GM23338 (cell line): ENCODE data around the gene CCDC73.

Experiments
- CREB1 ChIP-seq: fragments of 250-450 bp; sonication (Bioruptor Pico); IDR thresholded peaks from 2 replicates; pipeline ENCODE4 v1.5.0; 2020; ENCODE audit warnings: low read depth, mild to moderate bottlenecking, moderate library complexity
- EZH2 ChIP-seq: fragments of 200-600 bp; sonication (generic); IDR thresholded peaks from one replicate; pipeline ENCODE4 v1.8.0; 2017; ENCODE audit warnings: antibody characterized with exemption, mild to moderate bottlenecking, low read depth; ENCODE audit not compliant: unreplicated experiment
- EZH2phosphoT487 ChIP-seq: fragments of 200-600 bp; sonication (generic); IDR thresholded peaks from one replicate; pipeline ENCODE4 v1.8.1; 2018; ENCODE audit warnings: antibody characterized with exemption; ENCODE audit not compliant: unreplicated experiment
- JUNB ChIP-seq: IDR thresholded peaks from one replicate; pipeline ENCODE4 v1.6.1; 2016; ENCODE audit warnings: antibody characterized with exemption; ENCODE audit not compliant: unreplicated experiment
- NANOG ChIP-seq: IDR thresholded peaks from 2 replicates; pipeline ENCODE4 v1.6.1; 2016; ENCODE audit warnings: antibody characterized with exemption, borderline replicate concordance
- POLR2AphosphoS5 ChIP-seq: IDR thresholded peaks from 2 replicates; pipeline ENCODE4 v1.6.1; 2016; ENCODE audit warnings: antibody characterized with exemption, low read depth
- STAT1 ChIP-seq: IDR thresholded peaks from one replicate; pipeline ENCODE4 v1.6.1; 2016; ENCODE audit warnings: antibody characterized with exemption; ENCODE audit not compliant: unreplicated experiment
- ZNF114 ChIP-seq: fragments of 250-450 bp; sonication (Bioruptor Pico); IDR thresholded peaks from 2 replicates; pipeline ENCODE4 v1.5.0; 2020; ENCODE audit warnings: mild to moderate bottlenecking, moderate library complexity
- ZNF331 ChIP-seq: fragments of 250-450 bp; sonication (Bioruptor Pico); IDR thresholded peaks from 2 replicates; pipeline ENCODE4 v1.5.0; 2020; ENCODE audit warnings: low read depth, mild to moderate bottlenecking, moderate library complexity
- TF ChIP-seq, protein P1 (sequence below), 2 experiments: fragments of 200-600 bp in 1 of 2; sonication (generic) in 1 of 2; conservative IDR thresholded peaks; 2 replicates each; pipeline versions ENCODE4 v1.5.1 to v1.6.1; 2016 to 2017; ENCODE audit warnings: antibody characterized with exemption in 2 of 2, low read depth in 2 of 2, mild to moderate bottlenecking in 2 of 2, moderate library complexity in 1 of 2
- TF ChIP-seq, protein P2 (sequence below): IDR thresholded peaks from one replicate; pipeline ENCODE4 v1.6.1; 2018; ENCODE audit warnings: antibody characterized with exemption; ENCODE audit not compliant: unreplicated experiment
- TF ChIP-seq, protein P3 (sequence below): IDR thresholded peaks from 2 replicates; pipeline ENCODE4 v1.6.1; 2016; ENCODE audit warnings: antibody characterized with exemption
- TF ChIP-seq, protein P4 (sequence below): fragments of 250-450 bp; sonication (Bioruptor Pico); IDR thresholded peaks from 2 replicates; pipeline ENCODE4 v1.5.0; 2020; ENCODE audit warnings: mild to moderate bottlenecking, moderate library complexity

DNA sequence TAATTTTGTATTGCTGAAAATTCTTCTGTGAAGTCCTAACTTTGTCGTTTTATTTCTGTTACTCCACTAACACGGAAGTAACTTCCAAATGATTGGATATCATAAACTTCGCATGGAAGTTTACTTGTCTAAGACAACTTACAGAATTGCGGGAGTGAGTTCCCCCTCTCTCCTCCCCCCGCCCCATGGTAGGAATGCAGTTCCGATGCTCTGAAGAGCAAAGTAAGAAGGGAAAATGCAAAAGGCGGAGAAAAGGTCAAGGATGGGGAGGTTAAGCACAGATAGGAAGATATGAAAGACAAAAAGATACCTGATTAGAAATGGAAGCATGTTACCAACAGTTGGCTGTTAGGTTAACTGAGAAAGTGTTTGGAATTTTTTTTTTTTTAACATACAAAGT is 209.5 kb downstream of the CCDC73 start:
- TF ChIP-seq, protein P1, sequence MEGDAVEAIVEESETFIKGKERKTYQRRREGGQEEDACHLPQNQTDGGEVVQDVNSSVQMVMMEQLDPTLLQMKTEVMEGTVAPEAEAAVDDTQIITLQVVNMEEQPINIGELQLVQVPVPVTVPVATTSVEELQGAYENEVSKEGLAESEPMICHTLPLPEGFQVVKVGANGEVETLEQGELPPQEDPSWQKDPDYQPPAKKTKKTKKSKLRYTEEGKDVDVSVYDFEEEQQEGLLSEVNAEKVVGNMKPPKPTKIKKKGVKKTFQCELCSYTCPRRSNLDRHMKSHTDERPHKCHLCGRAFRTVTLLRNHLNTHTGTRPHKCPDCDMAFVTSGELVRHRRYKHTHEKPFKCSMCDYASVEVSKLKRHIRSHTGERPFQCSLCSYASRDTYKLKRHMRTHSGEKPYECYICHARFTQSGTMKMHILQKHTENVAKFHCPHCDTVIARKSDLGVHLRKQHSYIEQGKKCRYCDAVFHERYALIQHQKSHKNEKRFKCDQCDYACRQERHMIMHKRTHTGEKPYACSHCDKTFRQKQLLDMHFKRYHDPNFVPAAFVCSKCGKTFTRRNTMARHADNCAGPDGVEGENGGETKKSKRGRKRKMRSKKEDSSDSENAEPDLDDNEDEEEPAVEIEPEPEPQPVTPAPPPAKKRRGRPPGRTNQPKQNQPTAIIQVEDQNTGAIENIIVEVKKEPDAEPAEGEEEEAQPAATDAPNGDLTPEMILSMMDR (conservative IDR thresholded peaks at IDR 0.05; ENCODE audit: low read depth in 2 of 2): no peak
- TF ChIP-seq ZNF114 (CRISPR knock-in tag): no peak
- no peak for TF ChIP-seq EZH2
- TF ChIP-seq POLR2AphosphoS5: no peak
- TF ChIP-seq, protein P2, sequence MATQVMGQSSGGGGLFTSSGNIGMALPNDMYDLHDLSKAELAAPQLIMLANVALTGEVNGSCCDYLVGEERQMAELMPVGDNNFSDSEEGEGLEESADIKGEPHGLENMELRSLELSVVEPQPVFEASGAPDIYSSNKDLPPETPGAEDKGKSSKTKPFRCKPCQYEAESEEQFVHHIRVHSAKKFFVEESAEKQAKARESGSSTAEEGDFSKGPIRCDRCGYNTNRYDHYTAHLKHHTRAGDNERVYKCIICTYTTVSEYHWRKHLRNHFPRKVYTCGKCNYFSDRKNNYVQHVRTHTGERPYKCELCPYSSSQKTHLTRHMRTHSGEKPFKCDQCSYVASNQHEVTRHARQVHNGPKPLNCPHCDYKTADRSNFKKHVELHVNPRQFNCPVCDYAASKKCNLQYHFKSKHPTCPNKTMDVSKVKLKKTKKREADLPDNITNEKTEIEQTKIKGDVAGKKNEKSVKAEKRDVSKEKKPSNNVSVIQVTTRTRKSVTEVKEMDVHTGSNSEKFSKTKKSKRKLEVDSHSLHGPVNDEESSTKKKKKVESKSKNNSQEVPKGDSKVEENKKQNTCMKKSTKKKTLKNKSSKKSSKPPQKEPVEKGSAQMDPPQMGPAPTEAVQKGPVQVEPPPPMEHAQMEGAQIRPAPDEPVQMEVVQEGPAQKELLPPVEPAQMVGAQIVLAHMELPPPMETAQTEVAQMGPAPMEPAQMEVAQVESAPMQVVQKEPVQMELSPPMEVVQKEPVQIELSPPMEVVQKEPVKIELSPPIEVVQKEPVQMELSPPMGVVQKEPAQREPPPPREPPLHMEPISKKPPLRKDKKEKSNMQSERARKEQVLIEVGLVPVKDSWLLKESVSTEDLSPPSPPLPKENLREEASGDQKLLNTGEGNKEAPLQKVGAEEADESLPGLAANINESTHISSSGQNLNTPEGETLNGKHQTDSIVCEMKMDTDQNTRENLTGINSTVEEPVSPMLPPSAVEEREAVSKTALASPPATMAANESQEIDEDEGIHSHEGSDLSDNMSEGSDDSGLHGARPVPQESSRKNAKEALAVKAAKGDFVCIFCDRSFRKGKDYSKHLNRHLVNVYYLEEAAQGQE: no peak
- no peak for TF ChIP-seq ZNF331 (CRISPR knock-in tag)
- TF ChIP-seq EZH2phosphoT487: no peak
- TF ChIP-seq, protein P3, sequence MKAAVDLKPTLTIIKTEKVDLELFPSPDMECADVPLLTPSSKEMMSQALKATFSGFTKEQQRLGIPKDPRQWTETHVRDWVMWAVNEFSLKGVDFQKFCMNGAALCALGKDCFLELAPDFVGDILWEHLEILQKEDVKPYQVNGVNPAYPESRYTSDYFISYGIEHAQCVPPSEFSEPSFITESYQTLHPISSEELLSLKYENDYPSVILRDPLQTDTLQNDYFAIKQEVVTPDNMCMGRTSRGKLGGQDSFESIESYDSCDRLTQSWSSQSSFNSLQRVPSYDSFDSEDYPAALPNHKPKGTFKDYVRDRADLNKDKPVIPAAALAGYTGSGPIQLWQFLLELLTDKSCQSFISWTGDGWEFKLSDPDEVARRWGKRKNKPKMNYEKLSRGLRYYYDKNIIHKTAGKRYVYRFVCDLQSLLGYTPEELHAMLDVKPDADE: no peak
- no peak for TF ChIP-seq JUNB
- TF ChIP-seq CREB1 (CRISPR knock-in tag): no peak
- TF ChIP-seq NANOG: no peak
- TF ChIP-seq STAT1: no peak
- TF ChIP-seq, protein P4, sequence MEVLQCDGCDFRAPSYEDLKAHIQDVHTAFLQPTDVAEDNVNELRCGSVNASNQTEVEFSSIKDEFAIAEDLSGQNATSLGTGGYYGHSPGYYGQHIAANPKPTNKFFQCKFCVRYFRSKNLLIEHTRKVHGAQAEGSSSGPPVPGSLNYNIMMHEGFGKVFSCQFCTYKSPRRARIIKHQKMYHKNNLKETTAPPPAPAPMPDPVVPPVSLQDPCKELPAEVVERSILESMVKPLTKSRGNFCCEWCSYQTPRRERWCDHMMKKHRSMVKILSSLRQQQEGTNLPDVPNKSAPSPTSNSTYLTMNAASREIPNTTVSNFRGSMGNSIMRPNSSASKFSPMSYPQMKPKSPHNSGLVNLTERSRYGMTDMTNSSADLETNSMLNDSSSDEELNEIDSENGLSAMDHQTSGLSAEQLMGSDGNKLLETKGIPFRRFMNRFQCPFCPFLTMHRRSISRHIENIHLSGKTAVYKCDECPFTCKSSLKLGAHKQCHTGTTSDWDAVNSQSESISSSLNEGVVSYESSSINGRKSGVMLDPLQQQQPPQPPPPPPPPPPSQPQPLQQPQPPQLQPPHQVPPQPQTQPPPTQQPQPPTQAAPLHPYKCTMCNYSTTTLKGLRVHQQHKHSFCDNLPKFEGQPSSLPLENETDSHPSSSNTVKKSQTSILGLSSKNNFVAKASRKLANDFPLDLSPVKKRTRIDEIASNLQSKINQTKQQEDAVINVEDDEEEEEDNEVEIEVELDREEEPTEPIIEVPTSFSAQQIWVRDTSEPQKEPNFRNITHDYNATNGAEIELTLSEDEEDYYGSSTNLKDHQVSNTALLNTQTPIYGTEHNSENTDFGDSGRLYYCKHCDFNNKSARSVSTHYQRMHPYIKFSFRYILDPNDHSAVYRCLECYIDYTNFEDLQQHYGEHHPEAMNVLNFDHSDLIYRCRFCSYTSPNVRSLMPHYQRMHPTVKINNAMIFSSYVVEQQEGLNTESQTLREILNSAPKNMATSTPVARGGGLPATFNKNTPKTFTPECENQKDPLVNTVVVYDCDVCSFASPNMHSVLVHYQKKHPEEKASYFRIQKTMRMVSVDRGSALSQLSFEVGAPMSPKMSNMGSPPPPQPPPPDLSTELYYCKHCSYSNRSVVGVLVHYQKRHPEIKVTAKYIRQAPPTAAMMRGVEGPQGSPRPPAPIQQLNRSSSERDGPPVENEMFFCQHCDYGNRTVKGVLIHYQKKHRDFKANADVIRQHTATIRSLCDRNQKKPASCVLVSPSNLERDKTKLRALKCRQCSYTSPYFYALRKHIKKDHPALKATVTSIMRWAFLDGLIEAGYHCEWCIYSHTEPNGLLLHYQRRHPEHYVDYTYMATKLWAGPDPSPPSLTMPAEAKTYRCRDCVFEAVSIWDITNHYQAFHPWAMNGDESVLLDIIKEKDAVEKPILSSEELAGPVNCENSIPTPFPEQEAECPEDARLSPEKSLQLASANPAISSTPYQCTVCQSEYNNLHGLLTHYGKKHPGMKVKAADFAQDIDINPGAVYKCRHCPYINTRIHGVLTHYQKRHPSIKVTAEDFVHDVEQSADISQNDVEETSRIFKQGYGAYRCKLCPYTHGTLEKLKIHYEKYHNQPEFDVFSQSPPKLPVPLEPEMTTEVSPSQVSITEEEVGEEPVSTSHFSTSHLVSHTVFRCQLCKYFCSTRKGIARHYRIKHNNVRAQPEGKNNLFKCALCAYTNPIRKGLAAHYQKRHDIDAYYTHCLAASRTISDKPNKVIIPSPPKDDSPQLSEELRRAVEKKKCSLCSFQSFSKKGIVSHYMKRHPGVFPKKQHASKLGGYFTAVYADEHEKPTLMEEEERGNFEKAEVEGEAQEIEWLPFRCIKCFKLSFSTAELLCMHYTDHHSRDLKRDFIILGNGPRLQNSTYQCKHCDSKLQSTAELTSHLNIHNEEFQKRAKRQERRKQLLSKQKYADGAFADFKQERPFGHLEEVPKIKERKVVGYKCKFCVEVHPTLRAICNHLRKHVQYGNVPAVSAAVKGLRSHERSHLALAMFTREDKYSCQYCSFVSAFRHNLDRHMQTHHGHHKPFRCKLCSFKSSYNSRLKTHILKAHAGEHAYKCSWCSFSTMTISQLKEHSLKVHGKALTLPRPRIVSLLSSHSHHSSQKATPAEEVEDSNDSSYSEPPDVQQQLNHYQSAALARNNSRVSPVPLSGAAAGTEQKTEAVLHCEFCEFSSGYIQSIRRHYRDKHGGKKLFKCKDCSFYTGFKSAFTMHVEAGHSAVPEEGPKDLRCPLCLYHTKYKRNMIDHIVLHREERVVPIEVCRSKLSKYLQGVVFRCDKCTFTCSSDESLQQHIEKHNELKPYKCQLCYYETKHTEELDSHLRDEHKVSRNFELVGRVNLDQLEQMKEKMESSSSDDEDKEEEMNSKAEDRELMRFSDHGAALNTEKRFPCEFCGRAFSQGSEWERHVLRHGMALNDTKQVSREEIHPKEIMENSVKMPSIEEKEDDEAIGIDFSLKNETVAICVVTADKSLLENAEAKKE (CRISPR knock-in tag): no peak
